Esophagus muscularis mucosa (tissue), 4 donors: ENCODE data around the gene NRG2.

ENCODE experiments used
- CTCF ChIP-seq, 3 experiments: fragments of 200-600 bp in 2 of 3; fragments of 450-650 bp in 1 of 3; sonication (generic) in 2 of 3; IDR thresholded peaks; one replicate each; pipeline ENCODE4 v1.5.1; 2017 to 2019; ENCODE audit warnings: antibody characterized with exemption in 3 of 3, mild to moderate bottlenecking in 2 of 3, moderate library complexity in 1 of 3
- EP300 ChIP-seq: sonication (generic); formaldehyde crosslinking; IDR thresholded peaks from one replicate; pipeline ENCODE4 v1.6.1; 2017; ENCODE audit warnings: antibody characterized with exemption
- POLR2A ChIP-seq: fragments of 450-650 bp; IDR thresholded peaks from one replicate; pipeline ENCODE4 v1.6.1; 2017; ENCODE audit warnings: antibody characterized with exemption, moderate library complexity, mild to moderate bottlenecking, low read depth
- POLR2AphosphoS5 ChIP-seq, 2 donors: sonication (generic); formaldehyde crosslinking; IDR thresholded peaks; one replicate each; pipeline ENCODE4 v1.6.1; 2017; ENCODE audit warnings: antibody characterized with exemption in 2 of 2

GRCh38 chr5:140038373-140038957 lies 4.6 kb downstream of the NRG2 start:
- TF ChIP-seq CTCF (IDR thresholded peaks at IDR 0.05): no peak
- no peak for TF ChIP-seq POLR2A
- peak in 1 of 2 donors; percentile 23 for TF ChIP-seq POLR2AphosphoS5 (IDR thresholded peaks at IDR 0.05)
- no peak for TF ChIP-seq EP300
